GM21717 (cell line): Measurements from ENCODE around the gene CAMSAP3.

Experiments used
- ATAC-seq: cut with Tn5 transposase; IDR thresholded peaks from one replicate; pipeline ENCODE4 v1.9.1; 2021; ENCODE audit warnings: mild to moderate bottlenecking, moderate library complexity; ENCODE audit not compliant: unreplicated experiment

The CAMSAP3 gene

GRCh38 chr19:7610491-7611240 is 15.0 kb downstream of the CAMSAP3 start:
- ATAC-seq = no peak

DNA sequence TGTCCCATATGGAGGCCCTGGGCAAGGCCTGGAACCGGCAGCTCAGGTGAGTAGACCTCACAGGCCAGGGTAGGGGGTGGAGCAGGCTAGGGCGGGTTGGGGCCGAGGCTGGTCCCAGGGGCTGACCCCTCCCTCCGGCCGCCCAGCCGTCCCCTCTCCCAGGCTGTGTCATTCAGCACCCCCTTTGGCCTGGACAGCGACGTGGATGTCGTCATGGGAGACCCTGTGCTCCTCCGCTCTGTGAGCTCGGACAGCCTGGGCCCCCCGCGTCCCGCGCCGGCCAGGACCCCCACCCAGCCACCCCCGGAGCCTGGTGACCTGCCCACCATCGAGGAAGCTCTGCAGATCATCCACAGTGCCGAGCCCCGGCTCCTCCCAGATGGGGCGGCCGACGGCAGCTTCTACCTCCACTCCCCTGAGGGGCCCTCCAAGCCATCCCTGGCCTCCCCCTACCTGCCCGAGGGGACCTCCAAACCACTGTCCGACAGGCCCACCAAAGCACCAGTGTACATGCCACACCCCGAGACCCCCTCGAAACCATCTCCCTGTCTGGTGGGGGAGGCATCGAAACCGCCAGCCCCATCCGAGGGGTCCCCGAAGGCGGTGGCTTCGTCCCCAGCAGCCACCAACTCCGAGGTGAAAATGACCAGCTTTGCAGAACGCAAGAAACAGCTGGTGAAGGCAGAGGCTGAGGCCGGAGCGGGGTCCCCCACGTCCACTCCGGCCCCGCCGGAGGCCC is 16.0 kb downstream of the CAMSAP3 start:
- no peak for ATAC-seq

- no peak for ATAC-seq
These were observed 16.9 kb downstream of the CAMSAP3 start for GRCh38 chr19:7612282-7613274.

GRCh38 chr19:7614859-7615741 is 19.4 kb downstream of the CAMSAP3 start:
- no peak for ATAC-seq

DNA sequence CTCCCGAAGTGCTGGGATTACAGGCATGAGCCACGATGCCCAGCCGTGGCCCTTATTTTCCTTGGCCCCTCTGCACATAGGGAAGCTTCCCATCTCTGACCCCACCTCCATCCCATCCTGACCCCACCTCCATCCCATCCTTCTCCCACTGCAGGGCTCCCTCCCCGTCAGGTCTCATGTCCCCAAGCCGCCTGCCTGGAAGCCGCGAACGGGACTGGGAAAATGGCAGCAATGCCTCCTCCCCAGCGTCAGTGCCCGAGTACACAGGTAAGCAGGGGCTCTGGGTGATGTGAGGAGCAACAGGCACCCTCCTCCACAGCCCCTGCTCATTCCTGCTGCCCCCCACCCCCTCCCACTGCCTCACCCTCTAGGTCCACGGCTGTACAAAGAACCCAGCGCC is 21.5 kb downstream of the CAMSAP3 start:
- no peak for ATAC-seq

DNA sequence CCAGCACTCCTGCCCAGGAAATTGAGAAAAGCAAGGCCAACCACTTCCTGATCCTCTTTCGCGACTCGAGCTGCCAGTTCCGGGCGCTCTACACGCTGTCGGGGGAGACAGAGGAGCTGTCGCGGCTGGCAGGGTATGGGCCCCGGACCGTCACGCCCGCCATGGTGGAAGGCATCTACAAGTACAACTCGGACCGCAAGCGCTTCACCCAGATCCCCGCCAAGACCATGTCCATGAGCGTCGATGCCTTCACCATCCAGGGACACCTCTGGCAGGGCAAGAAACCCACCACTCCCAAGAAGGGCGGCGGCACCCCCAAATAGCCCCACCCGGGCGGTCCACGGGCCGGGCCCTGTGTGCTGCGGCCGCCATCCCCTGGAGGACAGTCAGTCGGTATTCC is 22.1 kb downstream of the CAMSAP3 start:
- no peak for ATAC-seq

DNA sequence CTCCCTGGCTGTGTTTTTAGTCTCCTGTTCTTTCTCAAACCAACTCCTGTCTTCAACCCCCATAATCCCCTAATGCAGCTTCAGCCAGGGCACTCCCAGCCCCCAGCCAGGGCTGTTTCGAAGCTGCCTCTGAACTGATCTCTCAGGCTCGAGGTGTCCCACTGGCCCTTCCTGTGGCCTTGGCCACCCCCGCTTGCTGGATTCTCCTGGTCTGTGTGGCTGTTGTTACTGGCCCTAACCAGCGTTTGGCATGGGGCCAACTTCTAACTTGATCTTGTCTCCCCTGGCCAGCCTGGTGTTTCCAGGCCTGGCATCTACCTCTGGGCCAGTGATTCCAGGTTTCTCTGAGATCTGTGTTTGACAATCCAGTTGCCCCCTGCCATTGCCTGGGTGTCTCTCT is 22.7 kb downstream of the CAMSAP3 start:
- no peak for ATAC-seq

- ATAC-seq = no peak
These were observed 23.3 kb downstream of the CAMSAP3 start for GRCh38 chr19:7618771-7619510.

DNA sequence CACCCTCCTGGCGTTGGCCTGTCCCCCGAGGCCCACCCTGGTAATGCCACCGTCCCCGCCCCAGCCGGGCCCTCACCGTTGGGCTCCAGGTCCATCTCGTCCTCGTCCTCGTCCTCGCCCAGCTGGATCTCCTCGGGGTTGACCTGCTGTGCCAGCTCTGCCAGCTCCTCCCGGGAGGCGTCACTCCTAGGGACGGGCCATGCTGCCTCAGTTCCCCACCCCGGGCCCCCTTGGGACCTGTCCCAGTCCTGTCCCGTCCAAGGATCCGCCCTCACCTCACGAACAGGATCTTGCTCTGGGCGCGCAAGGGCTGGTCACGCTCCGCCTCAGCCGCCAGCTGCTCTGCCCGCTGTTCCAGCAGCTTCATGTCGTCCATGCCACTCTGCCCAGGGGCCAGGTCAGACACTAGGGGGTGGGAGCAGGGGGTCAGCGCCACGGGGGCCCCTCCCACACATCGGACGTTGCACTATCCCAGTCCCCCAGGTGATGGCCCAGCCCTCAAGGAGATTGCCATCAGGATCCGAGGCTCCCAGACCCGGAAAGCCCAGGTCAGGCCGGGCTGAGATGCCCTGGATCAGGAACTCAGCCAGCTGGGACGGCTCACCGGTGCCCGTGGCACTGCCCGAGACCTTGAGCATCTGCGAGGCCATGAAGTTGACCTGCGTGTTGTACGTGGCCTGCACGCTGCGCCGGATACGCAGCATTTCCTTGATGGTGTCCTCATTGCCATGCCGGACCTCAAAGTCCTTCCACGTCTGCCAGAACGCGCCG is 24.2 kb downstream of the CAMSAP3 start:
- ATAC-seq = no peak

- no peak for ATAC-seq
These were observed 25.1 kb downstream of the CAMSAP3 start for GRCh38 chr19:7620442-7621412.

DNA sequence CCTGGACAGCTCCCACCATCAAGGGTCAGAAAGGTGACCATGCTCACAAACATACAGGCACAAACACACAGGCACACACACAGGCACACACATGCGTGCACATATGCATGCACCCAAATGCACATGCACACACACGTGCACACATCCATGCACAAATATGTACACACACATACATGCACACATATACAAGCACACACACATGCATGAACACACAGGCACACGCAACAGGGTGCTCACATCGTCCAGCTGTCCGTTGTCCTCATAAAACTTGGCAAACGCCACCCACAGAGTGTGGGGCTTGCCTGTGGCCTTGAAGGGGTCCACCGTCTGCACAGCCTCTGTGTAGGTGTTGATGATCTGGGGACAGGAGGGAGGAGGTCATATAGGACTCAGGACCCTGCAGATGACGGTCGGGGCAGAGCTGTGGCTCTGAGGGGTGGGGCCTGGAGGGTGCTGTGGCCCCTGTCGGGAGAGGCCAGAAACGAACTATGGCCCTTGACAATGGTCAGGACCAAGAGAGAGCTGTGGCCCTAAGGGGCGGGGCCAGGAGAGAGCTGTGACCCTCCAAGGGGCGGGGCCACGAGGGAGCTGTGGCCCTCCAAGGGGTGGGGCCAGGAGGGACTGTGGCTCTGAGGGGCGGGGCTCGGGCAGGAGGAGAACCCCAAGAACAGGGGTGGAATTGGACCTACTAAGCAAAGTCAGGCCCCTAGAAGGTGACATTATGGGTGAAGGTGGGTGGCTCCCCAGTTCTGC is 27.4 kb downstream of the CAMSAP3 start:
- ATAC-seq = no peak

DNA sequence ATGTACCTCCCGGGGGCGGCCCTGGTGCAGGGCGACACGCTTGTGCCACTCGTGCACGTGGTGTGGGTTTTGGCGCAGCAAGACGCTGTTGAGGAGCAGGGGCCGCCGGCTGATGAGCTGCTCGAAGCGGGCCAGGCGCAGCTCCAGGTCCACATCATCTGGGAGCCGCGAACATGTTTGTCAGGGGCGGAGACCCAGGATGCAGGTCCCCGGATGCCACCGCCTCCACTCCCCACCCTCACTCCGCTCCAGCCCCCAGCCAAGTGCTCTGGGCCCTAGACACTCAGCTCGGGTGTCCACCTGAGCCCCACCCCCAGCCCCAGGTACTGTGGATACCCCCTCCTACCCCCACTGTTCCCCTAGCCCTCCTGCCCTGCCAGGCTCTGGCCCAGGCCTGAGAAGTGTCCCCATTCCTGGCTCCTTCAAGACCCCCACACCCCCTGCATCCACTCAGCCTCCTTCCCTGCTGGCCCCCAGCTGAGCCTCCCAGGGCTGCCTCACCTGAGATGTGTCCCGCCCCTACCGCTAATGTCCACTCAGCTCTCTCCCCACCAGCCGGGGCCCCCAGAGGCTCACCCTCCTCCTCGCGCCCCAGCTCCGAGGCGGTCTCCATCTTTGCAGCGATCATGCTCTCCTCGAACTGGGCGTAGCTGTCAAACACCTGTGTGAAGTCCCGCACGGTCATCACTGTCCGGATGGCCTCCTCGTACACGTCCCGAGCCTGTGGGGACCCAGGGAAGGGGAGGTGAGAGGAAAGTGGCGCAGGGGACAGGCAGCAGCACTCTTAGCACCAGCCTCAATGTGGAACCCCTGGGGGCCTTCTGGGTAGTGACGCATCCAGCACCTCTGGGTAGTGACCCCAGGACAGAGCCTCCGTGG is 28.3 kb downstream of the CAMSAP3 start:
- ATAC-seq = no peak

- ATAC-seq = no peak
These were observed 29.1 kb downstream of the CAMSAP3 start for GRCh38 chr19:7624810-7625209.

DNA sequence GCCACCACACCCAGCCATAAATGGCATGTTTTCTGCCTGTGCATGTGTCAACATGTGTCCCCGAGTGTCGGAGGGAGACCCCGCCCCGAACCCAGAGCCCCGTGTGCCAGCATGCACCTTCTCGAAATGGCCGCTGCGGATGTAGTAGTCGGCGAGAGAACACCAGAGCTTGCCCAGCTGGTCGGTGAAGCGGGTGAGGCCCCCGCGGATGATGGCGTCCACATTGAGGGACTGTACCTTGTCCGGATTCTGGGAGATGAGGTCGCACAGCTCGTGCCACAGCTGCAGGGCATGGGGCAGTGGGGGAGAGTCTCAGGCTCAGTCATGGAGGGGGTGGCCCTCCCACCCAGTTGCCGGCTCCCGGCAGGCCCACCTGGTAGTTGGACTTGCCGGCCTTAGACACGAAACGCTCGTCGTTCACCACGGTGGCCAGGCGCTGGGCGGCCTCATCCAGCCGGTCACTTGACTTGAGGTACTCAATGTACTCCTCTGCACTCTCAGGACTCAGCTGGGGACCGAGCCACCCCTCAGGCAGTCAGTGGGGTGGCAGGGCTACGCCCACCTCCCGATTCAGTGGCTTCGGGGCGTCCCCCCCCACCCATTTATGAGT is 30.2 kb downstream of the CAMSAP3 start:
- ATAC-seq = no peak

GRCh38 chr19:7627166-7627565 is 31.5 kb downstream of the CAMSAP3 start:
- no peak for ATAC-seq
